ENCODE results near the gene NNMT. TPM values are rescaled to one million over a fixed set of nuclear protein-coding genes. Genes with fewer than 3 reads are reported as not detected.

Gene NNMT
- total RNA-seq, 1 experiment from 2014 or later = not detected

DNA sequence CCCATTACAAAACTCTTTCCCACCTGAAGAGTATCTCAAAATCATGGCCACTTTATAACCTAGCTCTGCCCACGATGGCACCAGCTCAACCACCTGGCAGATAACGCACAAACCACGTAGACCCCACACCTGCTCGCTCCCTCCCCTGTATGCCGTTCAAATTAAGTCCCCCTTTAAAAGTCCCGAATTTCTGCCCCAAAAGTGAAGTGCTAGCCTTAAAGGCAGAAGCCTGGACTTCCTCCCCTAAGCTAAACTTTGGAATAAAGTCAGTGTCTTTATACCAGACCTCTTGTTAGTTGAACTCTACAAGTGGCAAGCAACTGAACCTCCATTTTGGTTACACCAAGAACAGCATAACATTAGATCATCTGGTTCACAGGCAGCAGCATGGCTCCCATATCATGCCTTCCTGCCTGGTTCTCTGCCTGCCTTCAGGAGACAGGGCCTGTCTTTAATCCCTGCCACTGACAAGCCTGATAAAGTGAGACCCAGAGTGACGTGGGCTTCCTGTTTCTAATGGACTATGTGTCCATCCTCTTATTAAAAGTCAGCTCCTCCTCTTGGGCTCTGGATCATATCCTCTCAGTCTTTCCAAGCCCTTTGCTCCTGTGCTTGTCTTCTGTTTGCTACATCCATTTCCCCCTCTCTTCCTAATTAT, 32.6 kb upstream of the NNMT start:
- CTCF ChIA-PET = interaction anchor here (1.0 to 6.6 kb wide), 6 partner anchors 270 to 467 kb away, joined by 3 to 74 read pairs (median 26); partner anchors contain the start of gene HTR3A
- ATAC-seq = no peak
- H2AFZ ChIP-seq (ENCODE audit: low read depth, low read length, poor library complexity, severe bottlenecking) = no peak overlapping the region

GRCh38 chr11:114264381-114264780, 31.8 kb upstream of the NNMT start:
- no peak overlapping the region for H3K4me3 ChIP-seq (replicated peaks in 1 of 2; ENCODE audit: low read depth in 1 of 2, low read length in 2 of 2)
- no peak for TF ChIP-seq TCF7L2 (IDR thresholded peaks at IDR 0.05; ENCODE audit: borderline replicate concordance, extremely low read depth, insufficient read depth, insufficient read length)
- TF ChIP-seq REST (IDR thresholded peaks at IDR 0.05; ENCODE audit: low read depth) = no peak
- TF ChIP-seq, protein P1, sequence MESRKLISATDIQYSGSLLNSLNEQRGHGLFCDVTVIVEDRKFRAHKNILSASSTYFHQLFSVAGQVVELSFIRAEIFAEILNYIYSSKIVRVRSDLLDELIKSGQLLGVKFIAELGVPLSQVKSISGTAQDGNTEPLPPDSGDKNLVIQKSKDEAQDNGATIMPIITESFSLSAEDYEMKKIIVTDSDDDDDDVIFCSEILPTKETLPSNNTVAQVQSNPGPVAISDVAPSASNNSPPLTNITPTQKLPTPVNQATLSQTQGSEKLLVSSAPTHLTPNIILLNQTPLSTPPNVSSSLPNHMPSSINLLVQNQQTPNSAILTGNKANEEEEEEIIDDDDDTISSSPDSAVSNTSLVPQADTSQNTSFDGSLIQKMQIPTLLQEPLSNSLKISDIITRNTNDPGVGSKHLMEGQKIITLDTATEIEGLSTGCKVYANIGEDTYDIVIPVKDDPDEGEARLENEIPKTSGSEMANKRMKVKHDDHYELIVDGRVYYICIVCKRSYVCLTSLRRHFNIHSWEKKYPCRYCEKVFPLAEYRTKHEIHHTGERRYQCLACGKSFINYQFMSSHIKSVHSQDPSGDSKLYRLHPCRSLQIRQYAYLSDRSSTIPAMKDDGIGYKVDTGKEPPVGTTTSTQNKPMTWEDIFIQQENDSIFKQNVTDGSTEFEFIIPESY (IDR thresholded peaks at IDR 0.05; ENCODE audit: extremely low read depth, insufficient replicate concordance, low read length) = no peak
- no peak for TF ChIP-seq ELF1 (IDR thresholded peaks at IDR 0.05; ENCODE audit: borderline replicate concordance, low read depth)
- TF ChIP-seq EGR1 (IDR thresholded peaks at IDR 0.05; ENCODE audit: low read depth) = no peak
- TF ChIP-seq RAD21 (IDR thresholded peaks at IDR 0.05; ENCODE audit: low read depth) = no peak
- no peak for TF ChIP-seq ZFX (IDR thresholded peaks at IDR 0.05)
- ChIA-PET CTCF (interaction anchor here (1.0 kb wide), 1 partner anchor 357 kb away, joined by 3 read pairs; no protein-coding TSS in a partner anchor), RAD21 (ENCODE audit: low non-redundant PET in 1 of 2, low total read pairs in 2 of 2, uncharacterized antibody in 2 of 2, unreplicated experiment in 2 of 2) (no interaction called here), POLR2A (no interaction called here)
- H3K9me3 ChIP-seq (ENCODE audit: control insufficient read depth in 1 of 2, insufficient read depth in 1 of 2, low read depth in 1 of 2, low read length in 2 of 2) = no peaks in the 10 kb centered on the region
- no peak overlapping the region for H2AFZ ChIP-seq (ENCODE audit: low read depth, low read length, poor library complexity, severe bottlenecking)
- H3K27ac ChIP-seq (ENCODE audit: low read depth, low read length) = no peak overlapping the region
- H3K27me3 ChIP-seq (ENCODE audit: insufficient read depth, low read length) = peaks cover 28% of the 10 kb centered on the region; the same call in 1 of the 2 replicates
- no peaks in the 10 kb centered on the region for H3K79me2 ChIP-seq (ENCODE audit: insufficient read depth, low read length)
- ATAC-seq (no peak), DNase-seq (ENCODE audit: low read depth, low spot score) (no peak)
- no peak overlapping the region for H3K4me2 ChIP-seq (ENCODE audit: low read length)
- no peaks in the 10 kb centered on the region for H3K4me1 ChIP-seq (ENCODE audit: control insufficient read depth in 1 of 2, insufficient read depth in 2 of 2, low read length in 2 of 2)
- intact Hi-C loops (cut with micrococcal nuclease) = loop anchor here (5.0 kb wide), 2 partner anchors 82 to 1977 kb away; no protein-coding TSS in a partner anchor
- no peaks in the 10 kb centered on the region for H4K20me1 ChIP-seq (ENCODE audit: insufficient read depth)
- BruUV-seq (replicated peaks) = no TSS peak
- no peaks in the 10 kb centered on the region for H3K9me2 ChIP-seq (ENCODE audit: insufficient read depth)
- no peak overlapping the region for H3K9ac ChIP-seq (ENCODE audit: low read length)
- H3K36me3 ChIP-seq (ENCODE audit: control insufficient read depth in 1 of 2, insufficient read depth in 2 of 2, low read length in 2 of 2) = no peaks in the 10 kb centered on the region

More for the DNA sequence above, 32.6 kb upstream of the NNMT start:
- Histone ChIP-seq H3K9me2 (ENCODE audit: insufficient read depth) (no peaks in the 10 kb centered on the region), H4K20me1 (ENCODE audit: insufficient read depth) (no peaks in the 10 kb centered on the region), H3K79me2 (ENCODE audit: insufficient read depth, low read length) (no peaks in the 10 kb centered on the region), H3K4me1 (ENCODE audit: control insufficient read depth in 1 of 2, insufficient read depth in 2 of 2, low read length in 2 of 2) (no peaks in the 10 kb centered on the region), H3K27ac (ENCODE audit: low read depth, low read length) (no peak overlapping the region), H3K4me3 (replicated peaks in 1 of 2; ENCODE audit: low read depth in 1 of 2, low read length in 2 of 2) (no peak overlapping the region), H3K4me2 (ENCODE audit: low read length) (no peak overlapping the region), H3K9ac (ENCODE audit: low read length) (no peak overlapping the region), H3K27me3 (ENCODE audit: insufficient read depth, low read length) (peaks cover 25% of the 10 kb centered on the region; the same call in 1 of the 2 replicates), H3K9me3 (ENCODE audit: control insufficient read depth in 1 of 2, insufficient read depth in 1 of 2, low read depth in 1 of 2, low read length in 2 of 2) (no peaks in the 10 kb centered on the region), H3K36me3 (ENCODE audit: control insufficient read depth in 1 of 2, insufficient read depth in 2 of 2, low read length in 2 of 2) (no peaks in the 10 kb centered on the region)
- no peak for TF ChIP-seq SRF (IDR thresholded peaks at IDR 0.05; ENCODE audit: low read depth)
- TF ChIP-seq EZH2phosphoT487 (IDR thresholded peaks at IDR 0.05; ENCODE audit: borderline replicate concordance) = no peak
- RAD21 ChIA-PET (ENCODE audit: low non-redundant PET in 1 of 2, low total read pairs in 2 of 2, uncharacterized antibody in 2 of 2, unreplicated experiment in 2 of 2) = interaction anchor here in 1 of 2 experiments (0.9 kb wide), 1 partner anchor 457 kb away, joined by 3 read pairs; no protein-coding TSS in a partner anchor
- intact Hi-C loops (cut with micrococcal nuclease) = loop anchor here (5.0 kb wide), 2 partner anchors 81 to 1976 kb away; no protein-coding TSS in a partner anchor
- POLR2A ChIA-PET = no interaction called here
- no peak for DNase-seq (ENCODE audit: low read depth, low spot score)
- BruUV-seq (replicated peaks) = no TSS peak

All from HCT116 (cell line).